ENCODE measurements around the gene PUM2. TPM values are rescaled to one million over a fixed set of nuclear protein-coding genes. Genes with fewer than 3 reads are reported as not detected.

Gene PUM2
- total RNA-seq, 1 experiment from 2014 or later = 105 TPM

DNA sequence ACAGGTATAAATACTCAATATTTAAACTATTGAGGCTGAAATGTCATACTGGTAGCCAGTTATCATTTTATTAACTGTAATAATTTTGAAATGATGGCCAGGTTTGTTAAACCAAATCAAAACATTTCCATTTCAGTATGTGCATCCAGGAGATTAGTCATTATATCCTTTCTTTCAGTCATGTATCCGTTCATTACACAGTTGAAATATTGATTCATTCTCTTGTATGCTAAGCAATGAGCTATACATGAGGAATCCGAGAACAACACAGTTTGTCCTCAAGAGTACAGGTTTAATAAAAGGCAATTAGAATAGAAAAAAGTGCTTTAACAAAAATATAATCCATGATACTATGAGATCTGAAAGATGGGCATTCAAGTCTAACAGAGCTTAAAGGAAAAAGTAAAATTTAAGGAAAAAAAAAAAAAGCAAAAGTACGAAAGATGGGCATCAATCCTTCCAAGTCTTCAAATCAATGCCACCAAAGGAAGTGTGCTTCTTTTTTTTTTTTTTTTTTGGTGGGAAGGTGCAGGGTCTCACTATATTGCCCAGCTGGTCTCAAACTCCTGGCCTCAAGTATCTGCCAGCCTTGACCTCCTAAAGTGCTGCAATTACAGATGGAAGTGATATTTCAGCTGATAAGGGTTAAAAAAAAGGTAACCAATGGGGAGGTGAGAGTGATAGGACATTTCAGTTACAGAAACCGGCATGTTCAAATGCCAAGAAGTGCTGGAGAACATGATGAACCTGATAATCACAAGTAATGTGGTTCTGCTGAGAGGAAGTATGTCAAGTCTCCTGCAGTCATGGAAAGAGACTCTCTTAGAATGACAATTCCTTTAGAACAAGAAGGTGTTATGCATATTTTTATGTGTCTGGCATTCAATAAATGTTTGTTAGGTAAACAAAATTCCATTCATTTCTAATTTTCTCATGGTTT, 35.8 kb downstream of the PUM2 start:
- intact Hi-C loops (cut with micrococcal nuclease) = no loop called here
- TF ChIP-seq REST (IDR thresholded peaks at IDR 0.05; ENCODE audit: low read depth) (no peak), POLR2AphosphoS5 (IDR thresholded peaks at IDR 0.05; ENCODE audit: low read depth, low read length) (no peak), SIN3A (IDR thresholded peaks at IDR 0.05; ENCODE audit: low read depth) (no peak), SRF (IDR thresholded peaks at IDR 0.05; ENCODE audit: low read depth) (no peak), EZH2phosphoT487 (IDR thresholded peaks at IDR 0.05; ENCODE audit: borderline replicate concordance) (no peak), ZNF274 (IDR thresholded peaks at IDR 0.05; ENCODE audit: low read depth, low read length) (no peak), YY1 (IDR thresholded peaks at IDR 0.05; ENCODE audit: extremely low read depth, insufficient replicate concordance, low read depth, low read length) (no peak), JUND (IDR thresholded peaks at IDR 0.05) (no peak), CTCF (IDR thresholded peaks at IDR 0.05 in 2 of 3, conservative IDR thresholded peaks at IDR 0.05 in 1 of 3; ENCODE audit: borderline replicate concordance in 1 of 3, insufficient read depth in 1 of 3, low read depth in 2 of 3, low read length in 2 of 3) (no peak)
- TF ChIP-seq, protein P1, sequence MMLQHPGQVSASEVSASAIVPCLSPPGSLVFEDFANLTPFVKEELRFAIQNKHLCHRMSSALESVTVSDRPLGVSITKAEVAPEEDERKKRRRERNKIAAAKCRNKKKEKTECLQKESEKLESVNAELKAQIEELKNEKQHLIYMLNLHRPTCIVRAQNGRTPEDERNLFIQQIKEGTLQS (IDR thresholded peaks at IDR 0.05) = no peak
- TF ChIP-seq, protein P2, sequence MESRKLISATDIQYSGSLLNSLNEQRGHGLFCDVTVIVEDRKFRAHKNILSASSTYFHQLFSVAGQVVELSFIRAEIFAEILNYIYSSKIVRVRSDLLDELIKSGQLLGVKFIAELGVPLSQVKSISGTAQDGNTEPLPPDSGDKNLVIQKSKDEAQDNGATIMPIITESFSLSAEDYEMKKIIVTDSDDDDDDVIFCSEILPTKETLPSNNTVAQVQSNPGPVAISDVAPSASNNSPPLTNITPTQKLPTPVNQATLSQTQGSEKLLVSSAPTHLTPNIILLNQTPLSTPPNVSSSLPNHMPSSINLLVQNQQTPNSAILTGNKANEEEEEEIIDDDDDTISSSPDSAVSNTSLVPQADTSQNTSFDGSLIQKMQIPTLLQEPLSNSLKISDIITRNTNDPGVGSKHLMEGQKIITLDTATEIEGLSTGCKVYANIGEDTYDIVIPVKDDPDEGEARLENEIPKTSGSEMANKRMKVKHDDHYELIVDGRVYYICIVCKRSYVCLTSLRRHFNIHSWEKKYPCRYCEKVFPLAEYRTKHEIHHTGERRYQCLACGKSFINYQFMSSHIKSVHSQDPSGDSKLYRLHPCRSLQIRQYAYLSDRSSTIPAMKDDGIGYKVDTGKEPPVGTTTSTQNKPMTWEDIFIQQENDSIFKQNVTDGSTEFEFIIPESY (IDR thresholded peaks at IDR 0.05; ENCODE audit: extremely low read depth, insufficient replicate concordance, low read length) = no peak
- Histone ChIP-seq H3K9ac (ENCODE audit: low read length) (no peak overlapping the region), H2AFZ (ENCODE audit: low read depth, low read length, poor library complexity, severe bottlenecking) (no peak overlapping the region), H3K36me3 (ENCODE audit: control insufficient read depth in 1 of 2, insufficient read depth in 2 of 2, low read length in 2 of 2) (peaks cover 29 to 32% of the 10 kb centered on the region in 2 experiments; a peak in 3 of 4 replicates), H3K4me2 (ENCODE audit: low read length) (no peak overlapping the region), H3K9me3 (ENCODE audit: control insufficient read depth in 1 of 2, insufficient read depth in 1 of 2, low read depth in 1 of 2, low read length in 2 of 2) (no peaks in the 10 kb centered on the region), H4K20me1 (ENCODE audit: insufficient read depth) (peaks cover 15% of the 10 kb centered on the region; the same call in 1 of the 2 replicates), H3K27me3 (ENCODE audit: insufficient read depth, low read length) (no peaks in the 10 kb centered on the region), H3K79me2 (ENCODE audit: insufficient read depth, low read length) (peaks cover 98% of the 10 kb centered on the region), H3K4me1 (ENCODE audit: control insufficient read depth in 1 of 2, insufficient read depth in 2 of 2, low read length in 2 of 2) (no peaks in the 10 kb centered on the region), H3K27ac (ENCODE audit: low read depth, low read length) (no peak overlapping the region), H3K9me2 (ENCODE audit: insufficient read depth) (no peaks in the 10 kb centered on the region), H3K4me3 (replicated peaks in 1 of 2; ENCODE audit: low read depth in 1 of 2, low read length in 2 of 2) (no peak overlapping the region)
- POLR2A ChIA-PET = interaction anchor here (0.6 kb wide), 1 partner anchor 83 kb away, joined by 5 read pairs; no protein-coding TSS in a partner anchor
- CTCF ChIA-PET = interaction anchor here (1.1 to 2.1 kb wide), 3 partner anchors 11 to 24 kb away, joined by 3 to 11 read pairs (median 9); no protein-coding TSS in a partner anchor
- RAD21 ChIA-PET (ENCODE audit: low non-redundant PET in 1 of 2, low total read pairs in 2 of 2, uncharacterized antibody in 2 of 2, unreplicated experiment in 2 of 2) = no interaction called here
- ATAC-seq (no peak), DNase-seq (ENCODE audit: low read depth, low spot score) (no peak)
- BruUV-seq (replicated peaks) = no TSS peak

Data from HCT116 (cell line).